Panc1 (cell line): Measurements from ENCODE around the gene KCTD14. TPM values are rescaled to one million over a fixed set of nuclear protein-coding genes. Genes with fewer than 3 reads are reported as not detected.

Experiments used
- ATAC-seq: fragments of 200-7000 bp; cut with Tn5 transposase; 2 replicates; pipeline ENCODE4 v1.9.1; 2020; ENCODE audit warnings: mild to moderate bottlenecking, moderate library complexity
- BruUV-seq: library from RNA; stranded (reverse); fragments of 400-500 nt; replicated peaks from 2 replicates; lab custom pipeline; 2021; lab: Mats Ljungman, UMichigan
- CTCF ChIA-PET: fragments of 300-600 bp; sonication (Branson Sonifier 250); formaldehyde crosslinking; loops from one replicate; lab custom pipeline; 2022; ENCODE audit warnings: antibody characterized with exemption; lab: Charles Lee
- POLR2A ChIA-PET: fragments of 300-600 bp; sonication (Branson Sonifier 250); formaldehyde crosslinking; loops from one replicate; lab custom pipeline; 2022; ENCODE audit warnings: antibody characterized with exemption; lab: Charles Lee
- DNase-seq: peaks from one replicate; pipeline ENCODE4 v3.0.0-alpha.2; 2010; ENCODE audit warnings: low read depth, low spot score
- H3K27ac ChIP-seq: 2 replicates; pipeline ENCODE4 v1.5.1; 2011; ENCODE audit warnings: mild to moderate bottlenecking, low read length, inconsistent platforms
- H3K27me3 ChIP-seq: fragments of 200-500 bp; sonication (Bioruptor generic); 2 replicates; pipeline ENCODE4 v1.6.0; 2014; ENCODE audit warnings: low read length, inconsistent platforms; ENCODE audit not compliant: control insufficient read depth, insufficient read depth
- H3K36me3 ChIP-seq: fragments of 200-500 bp; sonication (Bioruptor generic); 2 replicates; pipeline ENCODE4 v1.5.1; 2014; ENCODE audit warnings: inconsistent platforms, mild to moderate bottlenecking, low read length, moderate library complexity; ENCODE audit not compliant: control insufficient read depth, insufficient read depth
- H3K4me1 ChIP-seq: 2 replicates; pipeline ENCODE4 v1.5.1; 2011; ENCODE audit warnings: inconsistent platforms, mild to moderate bottlenecking, low read length, moderate library complexity; ENCODE audit not compliant: control insufficient read depth, insufficient read depth
- H3K4me3 ChIP-seq, 2 experiments: 2 replicates each; pipeline ENCODE4 v1.5.1; 2011 to 2012; ENCODE audit warnings: low read depth in 2 of 2, low read length in 2 of 2, mild to moderate bottlenecking in 2 of 2, inconsistent platforms in 1 of 2, moderate library complexity in 1 of 2
- H3K9me3 ChIP-seq: fragments of 200-500 bp; sonication (Bioruptor generic); 2 replicates; pipeline ENCODE4 v1.5.1; 2014; ENCODE audit warnings: low read depth, mild to moderate bottlenecking, inconsistent platforms, low read length, moderate library complexity; ENCODE audit not compliant: control insufficient read depth, insufficient read depth
- CTCF ChIP-seq: fragments of 450-650 bp; IDR thresholded peaks from 2 replicates; pipeline ENCODE4 v1.5.1; 2017; ENCODE audit warnings: mild to moderate bottlenecking
- POLR2AphosphoS5 ChIP-seq: IDR thresholded peaks from 2 replicates; pipeline ENCODE4 v1.6.1; 2012; ENCODE audit warnings: mild to moderate bottlenecking, low read depth, low read length, moderate library complexity
- REST ChIP-seq, 2 experiments: IDR thresholded peaks; 2 replicates each; pipeline ENCODE4 v1.6.1; 2011 to 2012; ENCODE audit warnings: low read depth in 2 of 2, control low read depth in 1 of 2, low read length in 1 of 2, mild to moderate bottlenecking in 1 of 2, moderate library complexity in 1 of 2; ENCODE audit not compliant: insufficient read depth in 1 of 2
- SIN3A ChIP-seq: IDR thresholded peaks from 2 replicates; pipeline ENCODE4 v1.6.1; 2012; ENCODE audit warnings: low read depth, mild to moderate bottlenecking, low read length, moderate library complexity, borderline replicate concordance; ENCODE audit not compliant: insufficient read depth
- TCF7L2 ChIP-seq: IDR thresholded peaks from 2 replicates; pipeline ENCODE4 v1.6.1; 2011; ENCODE audit warnings: mild to moderate bottlenecking, low read depth, low read length, inconsistent platforms
- in situ Hi-C: cut with HindIII; loops from 2 replicates; pipeline ENCODE4 v1.10.0; 2016; ENCODE audit warnings: low sequenced_read_pairs, low pct_unique_long_range_greater_than_20kb
- intact Hi-C: fragments of 100-400 bp; cut with micrococcal nuclease; formaldehyde crosslinking; loops from one replicate; pipeline ENCODE4 v1.10.0; 2022; ENCODE audit not compliant: unreplicated experiment
- total RNA-seq: library from RNA; stranded (reverse); gene quantifications from one replicate; pipeline ENCODE4 v1.2.1, GENCODE V29; 2021; ENCODE audit not compliant: unreplicated experiment

The KCTD14 gene
- total RNA-seq, 1 experiment from 2014 or later: 19.3 TPM

GRCh38 chr11:77966338-77966737 is 56.7 kb downstream of the KCTD14 start:
- no peak overlapping the region for H3K4me3 ChIP-seq
- no peak for TF ChIP-seq REST (IDR thresholded peaks at IDR 0.05; ENCODE audit: insufficient read depth in 1 of 2, low read depth in 2 of 2, low read length in 1 of 2)
- no peak for TF ChIP-seq POLR2AphosphoS5
- no peak for TF ChIP-seq TCF7L2
- TF ChIP-seq SIN3A: no peak
- no peak for TF ChIP-seq CTCF
- H3K27me3 ChIP-seq: no peaks in the 10 kb centered on the region
- no TSS peak for BruUV-seq
- no peak overlapping the region for H3K27ac ChIP-seq
- ATAC-seq (no peak), DNase-seq (no peak)
- H3K4me1 ChIP-seq: no peaks in the 10 kb centered on the region
- intact Hi-C loops: no loop called here
- no peaks in the 10 kb centered on the region for H3K9me3 ChIP-seq
- CTCF ChIA-PET: no interaction called here
- in situ Hi-C loops: no loop called here
- no peaks in the 10 kb centered on the region for H3K36me3 ChIP-seq
- POLR2A ChIA-PET: no interaction called here

Other genes with a start within 250 kb of the KCTD14 start
- gene RSF1, start 202.6 kb downstream of the KCTD14 start, total RNA-seq: 83.0 TPM
- gene AAMDC, start 202.1 kb downstream of the KCTD14 start, total RNA-seq: 52.7 TPM
- gene INTS4, start 28.6 kb downstream of the KCTD14 start, total RNA-seq: 48.2 TPM
- not detected for gene THRSP, start 40.6 kb upstream of the KCTD14 start, total RNA-seq
- 308 TPM for gene NDUFC2, start 56.6 kb upstream of the KCTD14 start, total RNA-seq
- gene ALG8, start 116.3 kb upstream of the KCTD14 start, total RNA-seq: 97.0 TPM
- gene KCTD21, start 165.3 kb upstream of the KCTD14 start, total RNA-seq: 9.7 TPM
- gene USP35, start 165.6 kb upstream of the KCTD14 start, total RNA-seq: 11.8 TPM